GM21723 (cell line): ENCODE results near the gene TNFAIP8L3.

ENCODE experiments used
- ATAC-seq: cut with Tn5 transposase; IDR thresholded peaks from one replicate; pipeline ENCODE4 v1.9.1; 2021; ENCODE audit warnings: mild to moderate bottlenecking, moderate library complexity; ENCODE audit not compliant: unreplicated experiment

Gene TNFAIP8L3

DNA sequence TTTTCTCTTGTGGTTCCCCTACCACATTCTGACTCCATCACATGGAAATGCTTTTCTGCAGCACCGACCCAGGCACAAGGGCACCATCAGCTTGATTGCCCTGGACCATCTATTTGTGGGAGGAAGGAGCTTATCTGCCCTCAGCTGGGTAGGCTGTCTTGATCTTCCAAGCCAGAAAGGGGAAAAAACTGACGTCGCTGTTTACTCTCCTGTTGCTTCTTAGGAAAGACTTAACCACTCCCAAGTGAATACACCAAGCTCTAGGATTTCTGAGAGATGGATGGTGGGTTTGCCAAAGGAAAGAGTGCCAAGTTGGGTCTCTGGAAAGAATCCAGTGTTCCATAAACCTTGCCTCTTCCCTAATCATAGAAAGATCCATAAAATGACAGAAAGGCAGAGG is 4.0 kb downstream of the TNFAIP8L3 start:
- ATAC-seq = no peak

DNA sequence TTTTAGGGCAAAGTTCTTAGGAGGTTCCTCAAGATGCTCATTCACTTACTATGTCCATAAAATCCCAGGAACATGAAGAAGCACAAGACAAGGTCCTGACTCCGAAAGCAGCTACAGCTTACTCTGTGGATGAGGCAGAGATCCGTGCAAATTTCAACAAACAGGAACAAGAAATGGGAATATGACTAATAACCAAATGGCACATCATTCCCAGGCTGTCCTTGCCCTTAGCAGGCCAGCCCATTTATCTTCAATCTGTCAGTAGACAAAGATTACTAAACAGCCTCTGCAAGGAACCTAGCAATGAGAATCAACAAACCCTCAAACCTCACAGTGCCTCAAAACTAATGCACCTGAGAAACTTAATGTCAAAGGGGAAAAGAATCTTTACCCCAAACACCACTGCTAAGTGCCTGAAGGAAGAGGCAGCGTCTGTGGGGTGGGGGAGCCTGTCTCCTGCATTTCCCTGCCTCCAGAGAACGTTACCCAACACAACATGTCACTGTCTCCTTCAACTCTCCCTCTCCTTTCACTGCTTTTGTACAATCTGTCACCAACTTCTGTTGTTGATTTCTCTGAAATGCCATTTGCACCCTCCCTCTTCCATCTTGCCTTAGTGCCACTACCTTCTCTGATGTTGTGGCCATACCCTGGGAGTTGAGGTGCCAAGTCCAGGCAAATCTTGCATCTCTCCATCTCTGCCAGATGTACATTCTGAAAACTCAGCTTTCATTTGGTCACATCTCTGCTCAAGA is 4.8 kb downstream of the TNFAIP8L3 start:
- ATAC-seq = no peak

DNA sequence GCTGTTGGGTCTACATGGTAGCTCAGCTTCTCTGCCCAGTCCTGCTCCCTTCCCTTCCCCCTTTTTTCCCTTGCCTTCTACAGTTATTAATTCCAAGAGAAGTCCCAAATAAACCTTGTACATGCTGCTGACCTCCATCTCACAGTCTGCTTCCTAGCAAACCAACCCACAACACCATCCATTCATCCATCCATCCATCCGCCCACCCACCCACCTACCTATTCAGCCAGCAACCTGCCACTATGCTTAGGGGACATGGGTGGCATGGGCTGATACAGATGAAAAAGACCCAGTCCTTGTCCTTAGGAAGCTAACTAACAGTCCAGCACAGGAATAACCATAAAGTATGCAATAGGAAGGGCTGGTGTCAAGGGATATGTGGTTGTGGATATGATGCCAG is 5.7 kb downstream of the TNFAIP8L3 start:
- no peak for ATAC-seq

DNA sequence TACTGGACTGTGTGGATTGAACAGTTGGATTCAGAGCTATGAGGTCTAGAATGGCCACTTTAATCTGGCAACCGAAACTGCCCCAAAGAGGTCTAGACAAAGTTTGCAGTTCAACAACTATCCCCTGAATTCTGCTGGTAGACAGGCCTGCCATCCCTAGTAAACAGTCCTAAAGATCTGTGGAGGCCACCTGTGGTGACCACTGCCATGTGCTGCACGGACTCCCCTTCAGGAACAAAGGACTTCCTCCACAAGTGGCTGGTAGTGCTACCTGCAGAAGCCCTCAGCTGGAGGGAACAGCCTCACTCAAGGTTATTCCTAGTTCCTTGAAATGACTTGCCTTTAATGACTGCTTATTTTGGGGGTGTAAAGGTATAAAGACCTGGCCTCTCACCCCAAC is 6.1 kb downstream of the TNFAIP8L3 start:
- ATAC-seq = no peak

DNA sequence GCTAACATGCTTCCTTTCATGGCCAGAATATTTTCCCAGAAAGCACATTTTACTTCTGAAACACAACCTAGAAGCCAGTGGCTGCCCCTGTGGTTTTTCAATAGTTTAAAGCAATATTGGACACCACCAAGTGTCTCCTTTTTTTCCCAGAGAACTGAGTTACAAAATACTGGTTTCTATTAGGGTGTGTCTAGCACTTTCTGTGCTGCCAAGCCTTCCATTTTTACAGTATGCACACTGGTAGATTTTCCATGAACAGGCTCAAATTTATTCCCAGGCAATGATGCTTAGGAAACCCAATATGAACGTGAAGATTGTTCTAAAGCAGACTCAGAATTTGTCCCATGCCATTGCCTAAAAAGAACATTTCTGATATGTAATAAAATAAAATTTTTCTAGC is 7.2 kb downstream of the TNFAIP8L3 start:
- no peak for ATAC-seq

DNA sequence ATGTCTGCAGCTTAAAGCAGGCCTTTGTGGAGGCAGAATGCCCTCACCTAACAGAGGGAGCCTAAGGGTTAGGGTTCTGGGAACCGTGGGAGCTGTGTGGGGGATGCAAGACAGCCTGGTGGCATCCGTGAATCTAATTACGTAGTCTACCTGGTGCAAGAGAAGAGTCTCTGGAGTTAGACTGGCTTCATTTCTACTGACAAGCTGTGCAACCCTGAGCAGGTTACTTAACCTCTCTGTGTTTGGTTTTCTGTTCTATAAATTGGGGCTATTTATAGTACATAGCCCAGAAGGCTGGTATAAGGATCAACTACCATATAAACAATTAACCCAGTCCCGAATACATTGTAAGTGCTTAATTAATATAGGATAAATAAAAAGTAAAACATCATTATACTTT is 8.3 kb downstream of the TNFAIP8L3 start:
- ATAC-seq = no peak

DNA sequence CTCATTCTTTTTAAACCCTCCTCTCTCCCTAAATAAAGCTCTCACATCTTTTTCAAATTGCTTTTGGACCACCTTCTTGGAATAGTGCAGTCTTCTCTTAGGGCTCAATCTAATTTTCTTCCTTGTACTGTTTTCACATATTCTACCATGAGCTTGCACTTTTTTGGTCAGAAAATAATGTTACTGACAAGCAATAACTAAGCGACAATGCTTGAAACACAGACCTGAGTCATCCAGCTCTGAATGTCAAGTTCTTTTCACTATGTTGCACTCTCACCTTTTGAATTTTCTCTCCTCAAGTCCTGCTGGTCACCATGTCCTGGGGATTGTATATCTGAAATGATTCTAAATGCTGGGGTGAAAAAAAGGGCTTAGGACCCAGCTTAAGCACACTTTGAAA is 8.9 kb downstream of the TNFAIP8L3 start:
- ATAC-seq = no peak

DNA sequence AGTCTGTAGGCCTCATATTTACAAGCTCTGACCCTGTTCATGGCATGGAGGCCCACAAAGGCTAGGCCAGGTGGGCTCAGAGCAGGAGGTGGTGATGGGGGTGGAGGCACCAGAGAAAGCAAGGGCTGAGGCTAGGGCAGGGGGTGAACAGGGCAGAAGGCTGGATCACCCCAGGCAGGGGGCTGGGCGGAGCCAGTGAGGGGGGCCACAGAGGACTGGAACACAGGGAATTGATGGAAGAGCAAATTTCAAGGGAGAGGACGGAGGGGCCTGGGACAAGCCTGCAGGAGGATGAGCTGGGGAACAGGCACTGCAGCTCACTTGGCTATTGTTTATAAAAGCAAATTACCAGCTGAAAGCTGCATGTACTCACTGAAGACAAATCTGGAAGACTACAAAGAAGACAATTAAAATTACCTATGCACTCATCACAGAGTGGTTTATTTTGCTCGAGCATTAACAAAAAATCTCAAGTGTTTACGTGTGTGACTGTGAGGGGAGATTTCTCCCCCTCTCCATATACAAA is 11.0 kb downstream of the TNFAIP8L3 start:
- no peak for ATAC-seq

DNA sequence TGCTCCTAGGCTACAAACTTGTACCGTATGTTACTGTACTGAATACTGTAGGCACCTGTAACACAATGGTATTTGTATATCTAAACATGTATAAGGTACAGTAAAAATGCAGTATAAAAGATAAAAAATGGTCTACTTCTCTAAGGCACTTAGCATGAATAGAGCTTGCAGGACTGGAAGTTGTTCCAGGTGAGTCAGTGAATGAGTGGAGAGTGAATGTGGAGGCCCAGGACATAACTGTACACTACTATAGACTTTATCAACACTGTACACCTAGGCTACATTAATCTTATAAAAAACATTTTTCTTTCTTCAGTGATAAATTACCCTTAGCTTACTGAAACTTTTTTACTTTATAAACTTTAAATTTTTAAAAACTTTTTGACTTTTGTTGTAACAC is 12.5 kb downstream of the TNFAIP8L3 start:
- ATAC-seq = no peak

DNA sequence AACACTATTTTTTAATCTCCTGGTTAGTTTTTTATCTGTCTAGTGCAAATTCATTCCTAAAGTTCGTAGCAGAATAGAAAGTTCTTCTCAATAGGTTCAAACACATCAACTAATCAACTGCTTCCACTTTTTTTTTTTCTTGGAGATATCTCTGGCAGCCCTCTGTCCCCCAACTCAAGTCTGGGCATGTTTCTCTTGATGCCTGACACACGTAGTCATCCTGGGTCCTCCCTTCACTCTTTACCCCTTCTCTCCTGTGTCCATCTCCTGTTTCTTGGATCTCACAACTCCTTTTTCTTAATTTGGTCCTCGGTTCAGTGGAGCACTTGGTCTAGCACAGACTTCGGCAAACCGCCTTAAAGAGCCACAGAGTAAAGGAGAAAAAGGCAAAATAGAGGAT is 14.4 kb downstream of the TNFAIP8L3 start:
- ATAC-seq = no peak

DNA sequence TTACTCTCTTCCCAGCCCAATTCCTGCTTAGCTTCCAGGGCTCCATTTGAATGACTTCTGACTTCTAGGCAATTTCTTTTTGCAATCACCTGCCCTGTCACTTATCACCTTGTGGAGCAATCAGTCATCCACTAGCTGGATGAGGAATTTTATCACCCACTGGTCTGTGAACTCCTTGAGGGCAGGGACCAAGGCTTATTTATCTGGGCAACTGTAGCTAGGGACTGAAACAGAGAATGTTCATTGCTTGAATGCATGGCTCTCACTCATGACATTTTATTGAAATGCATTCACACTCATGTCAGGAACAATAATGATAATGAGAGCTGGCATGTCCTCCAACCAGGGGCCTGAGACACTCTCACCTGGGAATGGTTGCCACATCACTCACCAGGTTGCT is 15.5 kb downstream of the TNFAIP8L3 start:
- no peak for ATAC-seq

DNA sequence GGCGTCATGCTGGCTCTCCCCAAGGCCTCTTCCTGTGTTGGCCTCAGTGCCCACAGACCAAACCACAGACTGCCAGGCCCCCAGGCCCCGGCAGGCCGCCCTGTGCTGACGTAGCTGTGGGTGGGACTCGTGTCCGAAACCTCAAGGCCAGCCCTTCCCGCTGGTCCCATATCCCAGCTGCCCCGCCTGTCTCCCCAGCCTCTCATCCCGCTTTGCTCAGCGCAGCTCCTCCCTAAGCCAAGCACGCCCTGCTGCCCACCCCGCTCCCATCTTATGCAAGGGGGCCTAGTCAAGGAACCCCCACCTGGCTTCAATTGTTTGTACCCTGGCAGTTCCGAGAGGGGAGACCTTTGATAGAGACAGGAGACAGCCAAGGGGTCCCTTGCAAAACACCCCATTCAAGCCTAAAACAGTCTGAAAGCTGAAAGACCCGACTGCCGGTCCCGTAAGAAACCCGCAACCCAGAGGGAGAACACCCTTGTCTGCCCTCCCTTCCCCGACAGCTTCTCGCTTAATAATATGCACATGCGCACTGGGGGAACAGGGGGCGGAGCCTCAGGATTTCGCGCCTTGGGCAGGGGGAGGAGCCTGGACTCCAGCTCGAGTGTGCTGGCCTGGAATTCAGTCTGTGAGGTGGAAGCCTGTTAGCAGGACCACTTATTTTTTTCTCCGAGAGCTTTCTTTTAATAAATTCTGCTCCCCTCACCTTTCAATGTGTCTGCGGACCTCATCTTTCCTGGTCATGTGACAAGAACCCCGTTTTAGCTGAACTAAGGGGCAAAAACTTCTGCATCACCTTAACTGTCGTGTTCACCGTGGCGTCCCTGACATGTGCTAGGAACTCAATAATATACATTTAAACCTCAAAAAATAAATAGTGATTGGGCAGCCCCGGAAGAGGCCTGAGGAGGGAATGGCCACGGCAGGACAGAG is 17.2 kb downstream of the TNFAIP8L3 start:
- ATAC-seq = peak; percentile 72

DNA sequence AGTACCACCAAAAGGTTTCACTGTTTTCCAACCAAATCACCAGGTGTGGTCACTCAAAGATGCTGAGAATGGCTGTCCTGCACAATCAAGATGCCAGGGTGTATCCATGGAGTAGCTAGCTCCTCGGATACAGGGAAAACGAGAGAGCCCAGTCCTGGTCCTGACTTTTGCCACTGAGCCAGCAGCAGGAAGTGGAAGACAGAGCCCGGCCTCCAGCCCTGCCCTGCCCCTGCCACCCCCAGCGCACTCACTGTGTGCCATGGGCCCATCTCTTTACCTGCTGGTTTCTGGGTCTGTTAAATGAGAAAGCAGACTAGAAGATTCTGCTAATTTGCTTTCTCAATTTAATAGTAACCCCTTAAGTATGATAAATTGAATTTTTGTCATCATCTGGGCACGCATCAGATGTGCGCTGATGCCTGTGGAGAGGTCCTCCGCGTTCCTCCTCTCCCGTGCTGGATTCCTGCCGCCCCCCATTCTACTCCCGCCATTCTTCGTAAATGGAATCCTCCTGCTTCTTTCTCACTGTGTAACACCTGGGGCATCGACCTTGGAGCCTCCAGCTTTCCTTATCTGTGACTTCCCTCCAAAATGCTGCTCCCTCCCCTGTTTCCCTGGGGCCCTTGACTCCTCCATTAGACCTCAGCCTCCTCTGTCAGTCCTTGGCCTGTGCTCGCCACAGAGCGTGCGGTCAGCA is 18.0 kb downstream of the TNFAIP8L3 start:
- no peak for ATAC-seq

DNA sequence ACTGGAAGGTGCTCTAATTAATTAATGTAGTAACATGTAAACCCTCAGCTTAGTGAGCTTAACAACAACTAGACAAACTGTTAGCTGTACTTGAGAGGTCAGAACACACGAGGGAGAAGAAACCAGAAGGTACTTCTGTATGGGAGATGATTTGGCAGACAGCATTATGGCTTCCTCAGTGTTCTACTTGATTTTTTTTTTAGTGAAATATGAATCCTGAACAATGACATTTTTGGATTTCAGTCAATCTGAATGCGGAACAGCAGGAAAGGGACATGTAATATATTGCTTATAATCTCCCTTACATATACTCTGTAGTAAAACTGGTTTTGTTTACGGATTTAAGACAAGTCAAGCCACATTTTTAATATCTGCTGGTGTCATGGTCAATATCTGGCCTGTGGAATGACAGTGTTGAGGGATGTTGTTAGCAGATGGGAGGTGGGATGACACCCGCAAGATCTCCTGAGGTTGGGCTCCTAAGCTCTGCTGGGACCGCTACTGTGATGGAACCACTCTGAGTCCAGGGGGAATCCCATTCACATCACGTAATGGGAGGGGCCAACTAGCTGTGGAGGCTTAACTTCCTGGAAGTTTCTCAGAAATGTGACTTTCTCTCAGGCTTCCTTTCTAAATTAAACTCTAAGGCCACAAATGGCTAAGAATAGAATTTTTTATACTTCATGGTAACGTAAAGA is 18.7 kb downstream of the TNFAIP8L3 start:
- ATAC-seq = peak; percentile 39

DNA sequence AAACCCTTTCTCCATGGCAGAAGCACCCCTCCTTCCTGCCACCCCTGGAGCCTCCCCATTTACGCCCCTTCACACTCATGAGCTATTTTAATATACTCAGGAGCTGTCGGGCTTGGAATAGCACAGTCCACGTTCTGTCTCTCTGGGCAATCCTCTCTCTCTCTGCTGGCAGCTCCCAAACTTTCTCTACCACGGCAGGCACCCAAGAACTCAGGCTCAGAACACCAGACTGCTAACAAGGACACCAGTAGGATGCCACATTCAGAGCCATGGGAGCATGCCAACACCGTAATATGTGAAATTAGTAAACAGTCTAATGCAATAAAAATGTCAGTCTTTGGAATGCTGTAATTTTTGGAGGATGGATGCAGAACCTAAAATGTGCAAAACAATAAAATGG is 19.3 kb downstream of the TNFAIP8L3 start:
- no peak for ATAC-seq

DNA sequence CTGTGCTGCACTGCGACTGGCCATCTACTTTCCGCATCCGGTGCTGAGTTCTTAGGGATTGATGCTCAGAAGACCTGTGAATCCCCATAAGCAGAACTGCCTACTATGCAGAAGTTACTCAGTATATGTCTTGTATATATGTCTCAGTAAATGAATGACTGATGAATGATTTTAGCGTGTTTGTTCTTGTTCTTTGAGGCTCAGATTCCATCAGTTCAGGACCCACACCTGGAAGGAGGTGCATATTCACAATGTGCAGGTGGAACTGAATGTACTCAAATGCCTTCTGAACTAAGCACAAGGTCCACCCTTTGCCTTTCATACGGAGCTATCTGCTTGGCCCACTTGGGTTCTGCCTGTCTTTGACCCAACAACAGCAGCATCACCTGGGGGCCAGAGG is 19.8 kb downstream of the TNFAIP8L3 start:
- ATAC-seq = no peak

DNA sequence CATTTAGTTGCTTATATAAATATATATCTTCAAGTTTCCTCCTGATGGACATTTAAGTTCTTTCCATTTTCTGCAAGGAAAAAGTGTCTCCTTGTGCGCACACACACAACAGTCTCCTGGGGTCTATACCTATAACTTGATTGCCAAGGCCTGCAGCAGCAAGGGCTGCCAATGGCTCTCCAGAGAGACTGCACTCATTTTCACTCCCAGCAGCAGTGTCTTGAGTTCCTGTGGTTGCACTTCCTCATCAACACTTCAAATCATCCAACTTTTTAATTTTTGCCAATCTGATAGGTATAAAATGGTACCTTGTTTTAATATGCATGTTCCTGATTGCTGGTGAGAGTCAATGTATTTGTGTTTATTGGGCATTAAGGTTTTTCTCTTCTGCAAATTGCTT is 23.1 kb downstream of the TNFAIP8L3 start:
- no peak for ATAC-seq

DNA sequence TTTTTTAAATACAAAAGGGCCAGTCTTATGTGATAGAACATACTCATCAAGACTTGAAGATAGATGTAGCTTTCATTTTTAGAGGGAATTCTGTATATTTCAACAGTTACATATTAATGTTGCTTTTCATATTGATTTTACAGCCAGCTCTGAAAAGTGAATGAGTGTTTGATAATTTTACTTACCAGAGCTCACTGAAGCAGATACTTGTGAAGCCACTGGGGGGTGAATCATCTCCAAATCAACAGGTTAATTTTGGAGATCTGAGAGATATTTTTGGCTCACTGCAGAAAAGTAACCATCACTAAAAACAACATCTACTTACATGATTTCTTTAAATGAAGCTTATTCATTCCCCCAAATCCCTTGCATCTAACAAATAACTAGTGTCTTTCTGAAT is 24.7 kb downstream of the TNFAIP8L3 start:
- no peak for ATAC-seq

DNA sequence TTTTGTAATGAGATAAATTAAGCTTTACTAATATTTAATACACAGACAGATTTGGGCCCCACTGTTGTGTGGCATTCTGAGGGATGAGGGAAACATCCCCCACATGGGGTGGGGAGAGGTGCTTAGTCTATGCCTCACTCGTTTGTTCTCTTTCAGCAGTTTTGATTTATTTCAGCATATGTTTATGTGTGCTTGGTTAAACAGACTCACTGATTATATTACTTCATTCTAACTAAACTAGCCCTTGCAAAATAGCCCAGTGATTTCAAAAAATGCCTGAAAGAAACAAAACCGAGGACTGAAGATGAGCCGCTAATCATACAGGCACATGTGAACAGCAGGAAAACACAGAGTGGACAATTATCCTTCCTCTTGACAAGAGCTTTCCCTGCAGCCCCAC is 27.2 kb downstream of the TNFAIP8L3 start:
- no peak for ATAC-seq

DNA sequence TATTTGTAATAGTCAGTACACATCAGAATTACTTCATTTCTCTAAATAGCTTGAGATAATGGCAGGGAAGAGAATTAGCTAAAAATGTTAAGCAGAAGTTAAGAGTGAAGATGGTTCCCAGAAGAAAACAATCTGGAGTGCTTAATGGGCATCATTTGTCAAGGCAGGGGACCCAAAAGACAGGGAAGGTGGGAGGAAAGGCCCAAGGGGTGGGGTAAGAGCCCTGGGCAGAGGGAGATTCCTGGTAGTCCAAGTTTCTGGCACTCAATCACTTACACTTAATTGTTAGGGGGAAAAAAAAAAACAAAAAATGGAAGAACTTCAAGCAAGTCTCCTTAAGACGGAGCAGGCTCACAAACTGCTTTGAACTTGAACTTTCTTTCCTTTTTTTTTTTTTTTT is 28.9 kb downstream of the TNFAIP8L3 start:
- ATAC-seq = no peak

DNA sequence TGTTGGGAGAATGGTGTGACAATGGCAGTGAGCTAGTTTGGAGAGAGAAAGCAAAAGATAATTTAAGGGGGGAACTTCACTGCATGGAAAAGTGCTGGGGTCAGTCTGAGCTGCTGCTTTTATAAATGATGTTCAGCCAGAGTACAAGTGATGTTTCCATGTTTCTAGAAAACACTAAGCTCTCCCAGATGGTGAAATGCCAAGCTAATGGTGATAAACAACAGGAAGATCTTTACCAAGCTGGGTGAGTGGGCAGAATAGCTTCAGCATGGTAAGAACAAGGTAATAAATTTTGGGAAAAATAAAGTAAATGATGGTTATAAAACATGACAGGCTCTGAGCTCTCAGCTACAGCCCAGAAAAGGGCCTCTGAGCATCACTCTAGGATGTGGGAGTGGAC is 29.4 kb downstream of the TNFAIP8L3 start:
- no peak for ATAC-seq
